GM04503 (cell line): ENCODE data around the gene ROMO1.
A peak's percentile ranks its signal among the peaks of the same experiment; 100 is the strongest.
"Not testable (repeated sequence)": the region's sequence is repeated elsewhere in the genome, so short reads cannot be mapped to it uniquely, and the experiment has no call there.

Experiments used
- DNase-seq: peaks from one replicate; pipeline ENCODE4 v3.0.0-alpha.2; 2012; ENCODE audit warnings: low read depth

ROMO1 gene

GRCh38 chr20:35681960-35682359 lies 17.2 kb upstream of the ROMO1 start:
- DNase-seq, result no peak

- DNase-seq, result not testable (repeated sequence)
These were observed 13.8 kb upstream of the ROMO1 start for GRCh38 chr20:35685368-35685767.

- DNase-seq, result not testable (repeated sequence)
These were observed 12.3 kb upstream of the ROMO1 start for GRCh38 chr20:35686872-35687271.

GRCh38 chr20:35690265-35690664 lies 8.9 kb upstream of the ROMO1 start:
- DNase-seq, result no peak

- DNase-seq, result no peak
These were observed 3.9 kb upstream of the ROMO1 start for GRCh38 chr20:35695245-35695749.

- DNase-seq, result no peak
These were observed 3.2 kb upstream of the ROMO1 start for GRCh38 chr20:35695978-35696377.

GRCh38 chr20:35697696-35698297 lies 1.4 kb upstream of the ROMO1 start:
- no peak for DNase-seq

- DNase-seq, result no peak
These were observed 693 bp upstream of the ROMO1 start for GRCh38 chr20:35698298-35699126.

- no peak for DNase-seq
These were observed 886 bp downstream of the ROMO1 start for GRCh38 chr20:35699957-35700624.

GRCh38 chr20:35700625-35701148 lies 1.5 kb downstream of the ROMO1 start:
- no peak for DNase-seq

GRCh38 chr20:35702051-35702823 lies 3.0 kb downstream of the ROMO1 start:
- peak; percentile 77 for DNase-seq

- DNase-seq, result no peak
These were observed 3.9 kb downstream of the ROMO1 start for GRCh38 chr20:35702824-35703695.

GRCh38 chr20:35704514-35705261 lies 5.5 kb downstream of the ROMO1 start:
- DNase-seq, result no peak

GRCh38 chr20:35705894-35706293 lies 6.7 kb downstream of the ROMO1 start:
- DNase-seq, result not testable (repeated sequence)

- not testable (repeated sequence) for DNase-seq
These were observed 7.7 kb downstream of the ROMO1 start for GRCh38 chr20:35706591-35707529.

- no peak for DNase-seq
These were observed 9.3 kb downstream of the ROMO1 start for GRCh38 chr20:35708502-35708901.

- no peak for DNase-seq
These were observed 10.1 kb downstream of the ROMO1 start for GRCh38 chr20:35709259-35709658.

GRCh38 chr20:35710039-35710438 lies 10.8 kb downstream of the ROMO1 start:
- DNase-seq, result no peak
